Activated CD8-positive, alpha-beta memory T cell treated with anti-CD3 and anti-CD28 coated beads for 4 hours (primary cell): ENCODE results near the gene ARL6IP4.

ENCODE experiments used
- DNase-seq, 2 donors: peaks; one replicate each; pipeline ENCODE4 v3.0.0-alpha.2; 2020; ENCODE audit warnings: low read depth in 2 of 2

ARL6IP4 gene

GRCh38 chr12:122978507-122978955, 1.9 kb upstream of the ARL6IP4 start:
- DNase-seq = no peak

- no peak for DNase-seq
These were observed 1.2 kb upstream of the ARL6IP4 start for GRCh38 chr12:122979001-122979907.

- DNase-seq = no peak
These were observed 636 bp upstream of the ARL6IP4 start for GRCh38 chr12:122979908-122980182.

DNA sequence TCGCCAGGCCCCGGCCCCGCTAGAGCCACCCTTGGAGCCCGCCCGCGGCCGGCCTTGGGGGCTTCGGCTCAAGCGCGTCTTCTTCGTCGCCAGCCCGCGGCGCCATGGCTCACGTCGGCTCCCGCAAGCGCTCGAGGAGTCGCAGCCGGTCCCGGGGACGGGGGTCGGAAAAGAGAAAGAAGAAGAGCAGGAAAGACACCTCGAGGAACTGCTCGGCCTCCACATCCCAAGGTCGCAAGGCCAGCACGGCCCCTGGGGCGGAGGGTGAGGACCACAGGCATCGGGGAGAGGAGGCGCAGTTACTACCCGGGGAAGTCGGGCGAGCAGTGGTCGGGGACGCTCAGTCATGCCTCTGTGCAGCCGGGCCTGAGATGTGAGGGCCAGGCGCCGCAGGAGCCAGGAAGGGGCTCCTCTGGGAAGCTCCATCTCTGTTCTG, 573 bp downstream of the ARL6IP4 start:
- DNase-seq = no peak

DNA sequence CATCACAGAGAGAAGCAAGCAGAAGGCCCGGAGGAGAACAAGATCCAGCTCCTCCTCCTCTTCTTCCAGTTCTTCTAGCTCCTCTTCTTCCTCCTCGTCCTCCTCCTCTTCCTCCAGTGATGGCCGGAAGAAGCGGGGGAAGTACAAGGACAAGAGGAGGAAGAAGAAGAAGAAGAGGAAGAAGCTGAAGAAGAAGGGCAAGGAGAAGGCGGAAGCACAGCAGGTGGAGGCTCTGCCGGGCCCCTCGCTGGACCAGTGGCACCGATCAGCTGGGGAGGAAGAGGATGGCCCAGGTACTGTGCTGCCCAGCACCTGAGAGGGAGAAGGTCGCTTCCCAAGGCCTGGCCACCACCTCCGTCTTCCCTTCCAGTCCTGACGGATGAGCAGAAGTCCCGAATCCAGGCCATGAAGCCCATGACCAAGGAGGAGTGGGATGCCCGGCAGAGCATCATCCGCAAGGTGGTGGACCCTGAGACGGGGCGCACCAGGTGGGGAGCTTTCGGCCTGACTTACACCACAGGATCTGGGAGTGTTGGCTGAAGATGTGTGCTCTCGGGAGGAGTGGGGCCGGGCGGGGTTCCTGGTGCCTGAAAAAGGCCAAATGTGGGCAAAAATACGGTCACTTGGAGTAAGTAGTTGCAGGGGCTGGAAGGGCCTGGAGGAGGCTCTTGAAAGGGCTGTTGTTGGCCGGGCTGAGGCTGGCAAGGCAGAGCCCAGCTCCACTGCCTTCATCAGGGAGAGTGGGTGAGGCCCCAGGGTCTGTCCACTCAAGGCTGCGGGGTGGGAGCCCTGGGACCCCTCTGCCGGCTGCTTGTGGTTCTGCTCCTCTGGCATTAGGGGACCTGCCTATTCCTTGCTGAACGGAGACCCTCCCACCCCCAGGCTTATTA, 1.4 kb downstream of the ARL6IP4 start:
- no peak for DNase-seq

DNA sequence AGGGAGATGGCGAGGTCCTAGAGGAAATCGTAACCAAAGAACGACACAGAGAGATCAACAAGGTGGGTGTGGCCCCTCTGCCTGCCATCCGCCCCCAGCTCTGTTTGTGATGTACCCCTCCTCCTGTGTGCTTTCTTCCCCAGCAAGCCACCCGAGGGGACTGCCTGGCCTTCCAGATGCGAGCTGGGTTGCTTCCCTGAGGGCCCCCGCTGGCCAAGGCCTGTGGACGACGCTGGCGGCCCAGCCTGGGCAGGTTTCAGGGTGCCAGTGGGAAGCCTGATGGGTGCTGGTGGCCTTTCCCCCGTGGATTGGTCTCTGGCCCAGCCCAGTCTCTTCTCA, 2.0 kb downstream of the ARL6IP4 start:
- DNase-seq = no peak

- DNase-seq = no peak
These were observed 2.7 kb downstream of the ARL6IP4 start for GRCh38 chr12:122982963-122983788.

DNA sequence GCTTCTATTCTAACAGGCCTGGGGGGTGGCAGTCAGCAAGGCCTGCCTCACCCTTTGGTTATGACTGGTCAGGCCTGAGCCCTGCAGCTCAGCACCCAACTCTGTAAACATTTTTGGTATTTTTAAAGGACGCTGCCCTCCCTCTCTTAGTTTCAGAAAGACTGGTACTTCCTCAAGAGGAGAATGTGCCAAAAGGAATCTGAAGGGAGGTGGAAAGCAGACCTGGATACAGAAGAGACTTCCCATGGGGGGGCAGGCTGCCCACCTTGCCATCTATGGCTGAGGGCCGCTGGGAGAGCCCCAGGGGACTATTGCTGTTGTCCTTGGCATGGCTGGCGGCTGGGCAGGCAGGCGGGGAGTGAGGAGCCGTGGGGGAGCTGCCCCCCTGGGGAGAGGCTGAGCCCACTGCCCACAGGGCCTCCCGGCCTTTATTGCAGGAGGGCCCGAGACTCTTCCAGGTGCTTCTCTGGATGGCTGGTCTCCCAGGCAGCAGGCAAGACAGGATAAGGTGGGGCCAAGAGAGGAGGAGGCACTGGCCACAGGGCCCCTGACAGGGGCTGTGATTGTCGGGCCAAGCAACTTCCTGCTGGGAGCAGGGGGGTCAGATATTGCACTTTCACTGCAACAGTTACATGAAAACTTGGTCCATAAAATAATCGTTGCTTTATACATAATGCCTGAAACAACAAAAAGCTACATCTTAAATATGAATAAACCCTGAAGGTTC, 3.5 kb downstream of the ARL6IP4 start:
- no peak for DNase-seq

- no peak for DNase-seq
These were observed 4.3 kb downstream of the ARL6IP4 start for GRCh38 chr12:122984612-122985337.

DNA sequence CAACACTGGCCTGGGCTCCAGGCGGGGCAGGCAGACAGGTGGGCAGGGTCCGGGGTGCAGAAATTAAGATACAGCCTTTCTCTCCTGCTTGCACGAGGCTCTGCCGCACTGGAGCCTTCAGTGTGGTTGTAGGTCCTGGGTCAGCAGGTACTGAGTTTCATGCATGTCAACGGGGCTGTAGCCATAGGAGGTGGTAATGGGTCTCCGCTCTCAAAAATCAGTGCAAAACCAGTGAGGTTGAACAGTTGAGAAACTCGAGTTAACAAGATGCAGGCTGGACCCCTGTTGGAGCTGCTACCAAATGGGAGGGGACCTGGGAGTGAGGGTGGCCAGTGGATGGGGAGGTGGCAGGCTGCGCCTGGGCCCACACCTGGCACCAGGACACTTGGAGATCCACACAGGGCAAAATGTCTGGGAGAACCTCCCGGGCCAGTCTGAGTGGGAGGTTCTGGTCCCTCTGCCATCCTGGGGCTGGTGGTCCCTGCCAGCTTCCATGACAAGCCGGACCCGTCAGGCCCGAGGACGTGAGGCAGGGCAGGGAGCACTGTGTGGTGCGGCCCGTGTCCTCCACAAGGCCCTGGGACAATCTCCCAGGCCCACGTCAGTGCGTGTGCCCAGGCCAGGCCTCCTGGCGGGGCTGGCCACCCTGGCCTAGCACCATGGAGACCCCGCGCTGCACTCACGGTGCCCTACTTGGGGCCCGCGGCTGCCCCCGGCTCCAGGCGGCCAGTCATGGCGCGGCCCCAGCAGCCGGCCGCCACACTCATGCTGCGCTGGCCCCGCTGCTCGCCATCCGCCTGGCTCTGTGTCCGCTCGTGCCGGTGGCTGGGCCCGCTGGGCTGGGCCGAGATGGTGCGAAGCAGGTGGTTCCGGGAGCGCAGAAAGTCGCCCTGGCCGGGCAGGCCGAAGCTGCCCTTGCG, 5.1 kb downstream of the ARL6IP4 start:
- no peak for DNase-seq

- DNase-seq = no peak
These were observed 5.9 kb downstream of the ARL6IP4 start for GRCh38 chr12:122986258-122986871.

GRCh38 chr12:122987086-122987951, 6.8 kb downstream of the ARL6IP4 start:
- DNase-seq = no peak

DNA sequence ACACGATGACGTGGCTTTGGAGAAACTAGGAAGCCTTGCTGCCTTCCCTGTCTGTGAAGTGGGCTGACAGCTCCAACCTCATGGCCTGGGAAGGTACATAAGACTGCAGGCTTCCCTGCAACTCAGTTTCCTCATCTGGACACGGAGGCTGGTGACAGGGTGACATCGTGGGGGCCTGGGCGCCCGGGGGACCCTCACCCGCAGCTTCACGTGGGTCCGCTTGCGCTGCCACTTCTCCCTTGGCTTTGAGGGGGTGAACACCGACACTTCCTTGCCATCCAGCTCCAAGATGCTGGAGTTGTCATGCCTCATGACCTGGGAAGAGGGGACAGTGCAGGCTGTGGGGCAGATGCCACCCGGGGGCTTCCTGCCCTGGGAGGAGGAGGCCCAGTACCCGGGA, 7.6 kb downstream of the ARL6IP4 start:
- DNase-seq = no peak

- DNase-seq = no peak
These were observed 8.2 kb downstream of the ARL6IP4 start for GRCh38 chr12:122988612-122989212.

GRCh38 chr12:122989225-122989839, 8.9 kb downstream of the ARL6IP4 start:
- DNase-seq = no peak

DNA sequence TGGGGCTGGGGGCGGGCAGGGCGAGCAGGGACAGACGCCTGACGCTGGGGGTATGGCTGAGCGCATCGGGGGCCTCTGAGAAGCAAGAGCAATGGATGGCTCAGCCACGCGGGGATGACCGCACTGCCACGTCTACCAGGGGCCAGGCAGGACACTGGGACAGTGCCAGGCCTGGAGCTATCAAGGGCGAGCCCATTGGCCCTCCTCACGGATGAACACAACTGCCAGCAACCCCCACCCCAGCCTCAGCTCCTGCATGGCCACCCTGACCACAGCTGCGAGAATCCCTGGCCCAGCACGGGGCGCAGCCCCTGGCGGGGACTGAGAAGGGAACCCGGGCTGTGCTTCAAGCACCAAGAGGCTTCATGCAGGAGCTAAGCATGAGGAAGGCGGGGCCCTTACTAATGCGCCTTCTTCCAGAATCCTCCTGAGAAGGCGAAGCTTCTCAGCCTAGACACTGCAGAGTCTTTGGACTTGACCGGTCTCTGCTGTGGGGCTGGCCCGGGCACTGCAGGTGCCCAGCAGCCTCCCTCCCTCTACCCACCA, 9.5 kb downstream of the ARL6IP4 start:
- DNase-seq = no peak

DNA sequence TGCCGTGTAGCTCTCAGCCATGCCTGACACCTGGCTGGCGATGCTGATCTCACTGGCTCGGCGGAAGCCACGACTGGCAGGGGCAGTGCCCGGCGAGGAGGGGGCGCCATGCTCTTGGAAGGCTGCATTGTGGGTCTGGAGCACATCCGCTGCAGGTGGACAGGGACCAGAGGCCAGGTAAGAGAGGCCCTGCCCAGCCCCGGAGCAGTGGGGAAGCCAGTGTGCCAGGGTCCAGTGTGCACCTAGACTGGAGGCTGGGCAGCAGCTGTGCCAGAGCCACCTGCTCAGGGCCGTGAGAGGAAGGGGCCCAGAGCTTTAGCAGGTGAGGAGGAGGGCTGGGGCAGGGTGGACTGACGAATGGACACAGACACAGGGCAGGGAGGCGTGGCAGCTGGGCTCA, 10.1 kb downstream of the ARL6IP4 start:
- DNase-seq = no peak
